Astrocyte (in vitro differentiated cells and primary cell): Measurements from ENCODE around the gene PTPRT.

ENCODE experiments used
- EZH2 ChIP-seq: IDR thresholded peaks from 2 replicates; pipeline ENCODE4 v1.6.1; 2012; ENCODE audit warnings: mild to moderate bottlenecking, low read length, inconsistent platforms; ENCODE audit not compliant: insufficient read depth
- TF ChIP-seq, protein P1 (sequence below): IDR thresholded peaks from 2 replicates; pipeline ENCODE4 v1.5.1; 2011; ENCODE audit warnings: low read depth, mild to moderate bottlenecking, inconsistent platforms, low read length, moderate library complexity; ENCODE audit not compliant: insufficient read depth

- TF ChIP-seq, protein P1, sequence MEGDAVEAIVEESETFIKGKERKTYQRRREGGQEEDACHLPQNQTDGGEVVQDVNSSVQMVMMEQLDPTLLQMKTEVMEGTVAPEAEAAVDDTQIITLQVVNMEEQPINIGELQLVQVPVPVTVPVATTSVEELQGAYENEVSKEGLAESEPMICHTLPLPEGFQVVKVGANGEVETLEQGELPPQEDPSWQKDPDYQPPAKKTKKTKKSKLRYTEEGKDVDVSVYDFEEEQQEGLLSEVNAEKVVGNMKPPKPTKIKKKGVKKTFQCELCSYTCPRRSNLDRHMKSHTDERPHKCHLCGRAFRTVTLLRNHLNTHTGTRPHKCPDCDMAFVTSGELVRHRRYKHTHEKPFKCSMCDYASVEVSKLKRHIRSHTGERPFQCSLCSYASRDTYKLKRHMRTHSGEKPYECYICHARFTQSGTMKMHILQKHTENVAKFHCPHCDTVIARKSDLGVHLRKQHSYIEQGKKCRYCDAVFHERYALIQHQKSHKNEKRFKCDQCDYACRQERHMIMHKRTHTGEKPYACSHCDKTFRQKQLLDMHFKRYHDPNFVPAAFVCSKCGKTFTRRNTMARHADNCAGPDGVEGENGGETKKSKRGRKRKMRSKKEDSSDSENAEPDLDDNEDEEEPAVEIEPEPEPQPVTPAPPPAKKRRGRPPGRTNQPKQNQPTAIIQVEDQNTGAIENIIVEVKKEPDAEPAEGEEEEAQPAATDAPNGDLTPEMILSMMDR = no peak
- TF ChIP-seq EZH2 = no peak
Measured at GRCh38 chr20:43065299-43065698, 124.4 kb downstream of the PTPRT start.
